Upper lobe of left lung (tissue), 4 donors: ENCODE results near the gene CACNA1D.

ENCODE experiments used
- CTCF ChIP-seq, 6 experiments: fragments of 450-650 bp in 4 of 6; fragments of 200-600 bp in 2 of 6; sonication (generic) in 2 of 6; IDR thresholded peaks; one replicate each; pipeline ENCODE4 v1.5.1; 2016 to 2019; ENCODE audit warnings: antibody characterized with exemption in 6 of 6
- EP300 ChIP-seq, 4 donors: sonication (generic); formaldehyde crosslinking; IDR thresholded peaks; one replicate each; pipeline ENCODE4 v1.5.1; 2017; ENCODE audit warnings: antibody characterized with exemption in 4 of 4, control low read depth in 2 of 4
- POLR2A ChIP-seq, 4 donors: fragments of 450-650 bp; IDR thresholded peaks; one replicate each; pipeline ENCODE4 v1.5.1; 2016 to 2017; ENCODE audit warnings: antibody characterized with exemption in 4 of 4, mild to moderate bottlenecking in 2 of 4
- POLR2AphosphoS5 ChIP-seq, 2 donors: sonication (generic); formaldehyde crosslinking; IDR thresholded peaks; one replicate each; pipeline ENCODE4 v1.5.1; 2017; ENCODE audit warnings: antibody characterized with exemption in 2 of 2

- no peak for TF ChIP-seq POLR2A (IDR thresholded peaks at IDR 0.05)
- TF ChIP-seq CTCF (IDR thresholded peaks at IDR 0.05) = no peak
- no peak for TF ChIP-seq EP300 (IDR thresholded peaks at IDR 0.05)
- TF ChIP-seq POLR2AphosphoS5 (IDR thresholded peaks at IDR 0.05) = no peak
These were observed 234.2 kb downstream of the CACNA1D start for GRCh38 chr3:53728606-53729005.
